AG09319 (cell line): Measurements from ENCODE around the gene MIER3.

Experiments
- DNase-seq: peaks from one replicate; pipeline ENCODE4 v3.0.0-alpha.2; 2010; ENCODE audit warnings: low read depth; ENCODE audit errors: extremely low read depth
- CTCF ChIP-seq: IDR thresholded peaks from 2 replicates; pipeline ENCODE4 v1.5.1; 2011; ENCODE audit warnings: low read depth, mild to moderate bottlenecking, inconsistent platforms, low read length, moderate library complexity

The MIER3 gene

GRCh38 chr5:56938858-56939257, 13.1 kb downstream of the MIER3 start:
- no peak for TF ChIP-seq CTCF
- no peak for DNase-seq

- no peak for DNase-seq
- no peak for TF ChIP-seq CTCF
These were observed 17.6 kb downstream of the MIER3 start for GRCh38 chr5:56934325-56934724.

DNA sequence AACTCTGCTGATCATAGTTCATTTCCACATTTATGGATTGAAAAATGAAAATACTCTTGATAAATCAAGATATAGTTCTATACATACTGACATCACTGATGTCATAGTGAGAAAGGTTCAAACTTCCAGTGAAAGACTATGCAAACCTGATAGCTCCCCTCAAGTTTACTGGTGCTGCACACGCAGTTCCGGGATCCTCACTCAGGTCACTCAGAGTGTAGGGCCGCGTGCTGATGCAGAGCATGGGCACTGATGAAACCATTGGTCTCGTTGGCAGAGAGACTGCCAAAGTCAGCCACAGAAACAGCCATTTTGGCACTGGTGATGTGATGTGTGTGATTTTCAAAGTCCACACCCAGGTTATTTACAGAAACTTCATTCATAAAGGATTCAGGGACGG, 29.0 kb downstream of the MIER3 start:
- TF ChIP-seq CTCF = no peak
- DNase-seq = no peak

DNA sequence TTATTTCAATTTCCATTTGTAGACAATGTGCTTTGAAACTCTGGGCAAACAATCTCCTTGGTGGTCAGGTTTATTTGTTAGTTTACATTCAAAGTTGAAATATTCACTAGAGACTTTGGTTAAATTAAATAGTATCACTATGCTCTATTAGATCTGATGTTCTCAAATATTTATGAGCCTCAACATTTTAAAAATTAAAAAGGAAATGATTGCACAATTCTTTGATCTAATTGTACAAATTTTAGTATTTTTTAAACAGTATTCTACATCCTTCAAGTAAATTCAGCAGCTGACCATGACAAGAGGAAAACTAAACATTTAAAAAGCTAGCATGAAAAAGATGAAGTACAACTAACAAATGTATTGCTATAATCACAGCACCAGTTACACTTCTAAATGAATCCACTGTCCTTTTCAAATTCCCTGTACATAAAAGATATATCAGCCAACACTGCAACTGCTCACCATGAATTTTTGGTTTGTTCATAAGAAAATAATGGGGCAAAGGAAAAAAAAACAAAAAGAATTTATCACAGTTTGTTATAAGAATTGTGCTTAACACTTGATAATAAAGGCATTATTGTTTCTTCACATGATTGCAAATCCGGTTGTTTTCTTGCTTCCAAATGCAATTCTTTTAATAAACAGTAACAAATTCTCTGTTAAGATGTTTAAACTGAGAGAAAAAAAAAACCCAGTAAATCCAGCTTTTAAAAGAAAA, 31.8 kb downstream of the MIER3 start:
- DNase-seq = no peak

GRCh38 chr5:56918054-56918453, 33.9 kb downstream of the MIER3 start:
- no peak for DNase-seq
- no peak for TF ChIP-seq CTCF

More for the DNA sequence above, 31.8 kb downstream of the MIER3 start:
- no peak for TF ChIP-seq CTCF

DNA sequence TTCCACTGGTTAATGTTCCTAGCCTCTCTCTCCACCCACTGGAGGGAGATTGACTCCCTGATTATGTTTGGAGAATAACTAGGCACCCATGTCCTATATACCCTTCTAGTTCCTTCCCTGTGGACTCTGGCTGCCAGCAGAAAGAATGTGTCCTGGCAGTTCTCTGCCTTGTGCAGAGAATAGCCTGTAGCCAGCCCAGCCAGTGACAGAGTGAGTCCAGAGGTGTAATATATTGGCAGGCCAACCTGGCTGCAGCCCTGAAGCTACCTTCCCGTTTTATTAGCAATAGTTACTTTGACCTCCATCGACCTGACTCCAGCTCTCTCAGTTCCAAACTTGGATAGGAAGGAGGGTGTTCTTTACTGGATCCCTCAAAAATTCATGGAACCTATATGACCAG, 34.4 kb downstream of the MIER3 start:
- DNase-seq = no peak
- no peak for TF ChIP-seq CTCF

- DNase-seq = no peak
- TF ChIP-seq CTCF = no peak
These were observed 37.2 kb downstream of the MIER3 start for GRCh38 chr5:56914678-56915077.
